GM18502 (cell line): ENCODE results near the gene COQ8A.

ENCODE experiments used
- ATAC-seq: cut with Tn5 transposase; IDR thresholded peaks from one replicate; pipeline ENCODE4 v1.9.1; 2021; ENCODE audit warnings: mild to moderate bottlenecking; ENCODE audit not compliant: unreplicated experiment, poor library complexity

The COQ8A gene

DNA sequence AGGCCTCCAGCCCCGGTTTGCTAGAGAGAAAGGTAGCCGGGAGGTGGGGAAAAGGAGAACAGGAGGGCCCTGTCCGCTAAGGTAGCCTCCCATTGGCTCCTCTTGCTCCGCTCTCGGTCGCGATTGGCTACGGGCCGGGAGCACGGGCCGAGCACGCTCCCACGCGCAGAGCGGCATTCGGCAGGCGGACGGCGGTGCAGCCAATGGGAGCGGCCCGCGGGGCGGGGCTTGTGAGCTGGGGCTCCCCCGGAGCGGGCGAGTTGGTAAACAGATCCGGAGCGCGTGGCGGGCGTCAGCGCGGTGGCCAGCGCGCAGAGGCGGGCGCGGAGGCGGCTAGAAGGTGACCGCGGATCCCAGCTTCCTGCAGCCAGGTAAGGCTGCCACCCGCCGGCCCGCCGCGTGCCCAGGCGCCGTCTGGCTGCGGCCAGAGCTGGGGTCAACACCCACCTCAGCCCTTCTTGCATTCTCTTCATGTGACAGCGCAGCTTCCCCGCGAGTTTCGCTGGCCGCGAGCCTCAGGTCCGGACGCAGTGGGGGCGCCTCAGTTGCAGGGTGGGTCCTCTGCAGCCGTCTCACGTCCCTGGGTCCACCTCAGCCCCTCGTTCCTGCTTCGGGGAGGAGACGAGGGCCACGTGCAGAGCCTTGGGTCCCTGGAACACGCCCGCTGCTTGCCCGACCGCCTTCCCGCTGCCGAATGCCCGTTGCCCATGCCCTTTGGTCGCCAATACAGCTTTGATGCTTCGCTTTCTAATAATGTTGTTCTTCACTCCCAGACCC is at the start of gene COQ8A:
TSS of gene COQ8A (plus strand) at position 266 of the 777 bp plus-strand sequence. CDS start 21,092 bp downstream, outside the sequence.
- peak; percentile 97 for ATAC-seq

DNA sequence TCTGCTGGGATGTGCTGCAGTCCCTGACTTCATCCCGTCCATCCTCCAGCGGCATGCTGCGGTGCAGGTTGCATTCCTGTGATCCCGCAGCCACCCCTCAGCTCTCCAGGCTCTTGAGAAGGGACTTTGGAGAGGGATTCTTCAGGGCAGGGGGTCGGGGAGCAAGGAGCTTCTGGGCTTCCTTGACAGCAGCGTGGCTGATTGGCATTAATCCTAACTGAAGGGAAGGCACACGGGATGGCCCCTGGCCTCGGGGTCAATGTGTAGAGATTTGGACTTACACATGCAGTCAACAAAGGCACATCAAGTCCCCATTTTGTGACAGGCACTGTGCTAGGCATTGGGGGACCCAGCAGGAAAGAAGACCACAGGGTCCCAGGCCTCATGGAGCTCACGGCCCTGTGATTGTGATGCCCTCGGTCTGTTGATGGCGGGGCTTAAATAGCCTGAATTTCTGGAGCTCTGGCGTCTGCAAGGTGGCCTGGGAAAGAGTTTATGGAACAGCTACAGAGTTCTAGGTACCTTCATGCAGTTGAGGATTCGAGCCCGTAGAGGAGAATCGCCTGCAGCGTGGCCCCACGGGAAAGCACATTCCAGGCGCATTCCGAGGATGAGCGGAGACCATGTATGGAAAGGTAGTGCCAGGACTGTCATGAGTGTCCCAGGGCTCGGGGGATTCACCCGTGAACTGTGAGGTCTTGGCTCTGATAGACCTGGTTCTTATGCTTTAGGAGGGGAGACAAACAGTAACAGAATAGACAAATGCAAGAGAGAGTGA is 49.6 kb upstream of the COQ8A start:
- ATAC-seq: no peak

DNA sequence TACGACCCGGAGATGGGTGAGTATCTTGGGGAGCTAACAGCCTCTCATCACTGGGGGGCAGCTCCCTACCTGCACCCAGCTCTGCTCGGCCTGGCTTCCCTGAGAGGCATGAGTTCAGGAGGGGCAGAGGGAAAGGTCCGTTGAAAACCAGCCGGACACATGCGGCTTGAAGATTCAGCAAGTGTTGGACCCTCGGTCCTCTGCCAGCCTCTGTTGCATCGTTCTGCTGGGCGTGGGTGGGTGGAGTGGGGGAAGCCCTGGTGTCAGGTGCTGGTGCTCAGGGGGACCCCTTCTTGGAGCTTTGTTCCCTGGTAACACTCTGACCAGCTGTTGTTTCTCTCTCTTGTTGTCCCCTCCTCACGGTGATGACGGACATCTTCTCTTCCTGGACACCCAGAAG is 48.7 kb upstream of the COQ8A start:
- ATAC-seq: no peak

DNA sequence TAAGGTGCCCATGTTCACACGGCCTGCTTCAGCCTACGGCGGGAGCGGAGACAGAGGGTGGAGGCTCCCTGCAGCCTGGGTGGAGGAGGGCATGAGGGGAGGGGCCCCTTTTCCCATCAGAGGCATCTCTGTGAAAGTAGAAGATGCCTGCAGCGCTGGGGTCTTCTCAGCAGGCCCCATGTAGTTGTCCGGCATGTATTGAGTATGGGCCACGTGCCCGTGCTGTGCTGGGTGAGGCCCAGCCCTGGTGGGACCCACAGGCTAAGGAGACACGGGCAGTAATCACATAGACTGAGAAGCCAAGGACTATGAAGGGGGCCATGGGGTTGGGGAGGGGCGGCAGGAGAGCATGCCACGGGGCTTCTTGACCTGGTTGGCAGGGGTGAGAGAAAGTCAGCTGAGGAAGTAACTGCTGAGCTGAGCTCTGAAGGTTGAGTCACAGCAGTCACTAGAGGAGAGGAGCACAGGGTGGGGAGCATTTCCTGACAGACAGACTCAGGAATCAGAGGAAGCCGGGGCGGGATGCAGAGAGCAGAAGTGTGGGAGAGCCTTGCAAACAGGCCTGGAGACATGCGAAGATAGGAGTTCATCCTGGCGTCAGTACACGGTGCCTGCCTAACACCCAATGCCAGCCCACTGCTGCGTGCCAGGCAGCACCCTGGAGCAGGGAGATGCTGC is 48.1 kb upstream of the COQ8A start:
- no peak for ATAC-seq

DNA sequence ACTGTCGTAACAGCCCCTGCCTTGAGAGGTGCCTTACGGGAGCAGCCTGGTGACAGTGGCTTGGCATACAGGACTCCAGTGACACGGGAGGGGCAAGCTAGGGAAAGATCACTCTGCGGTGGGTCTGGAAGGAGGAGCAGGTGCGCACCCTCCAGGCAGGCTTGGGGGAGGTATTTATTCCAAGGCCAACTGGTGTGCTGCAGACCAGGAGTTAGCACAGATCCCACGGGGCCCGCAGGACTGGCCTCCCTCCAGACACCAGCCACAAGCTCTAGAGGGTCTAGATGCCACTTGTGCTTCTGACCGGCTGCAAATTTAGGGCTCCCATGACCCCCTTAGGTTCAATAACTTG is 47.6 kb upstream of the COQ8A start:
- no peak for ATAC-seq

DNA sequence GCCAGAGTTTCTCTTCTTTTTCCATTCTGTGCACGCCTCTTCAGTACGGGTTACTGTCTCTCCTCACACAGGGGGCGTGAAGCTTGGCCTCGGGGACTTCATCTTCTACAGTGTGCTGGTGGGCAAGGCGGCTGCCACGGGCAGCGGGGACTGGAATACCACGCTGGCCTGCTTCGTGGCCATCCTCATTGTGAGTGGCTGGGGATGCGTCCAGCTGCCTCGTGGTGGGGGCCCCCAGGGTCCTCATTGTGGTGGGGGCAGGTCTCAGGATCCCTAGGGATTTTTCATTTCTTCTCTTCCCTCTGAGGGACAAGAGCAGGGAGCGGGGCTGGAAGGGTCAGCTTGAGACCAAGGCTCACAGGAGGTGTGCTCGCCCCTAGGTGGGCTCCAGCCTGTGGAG is 46.2 kb upstream of the COQ8A start:
- no peak for ATAC-seq

DNA sequence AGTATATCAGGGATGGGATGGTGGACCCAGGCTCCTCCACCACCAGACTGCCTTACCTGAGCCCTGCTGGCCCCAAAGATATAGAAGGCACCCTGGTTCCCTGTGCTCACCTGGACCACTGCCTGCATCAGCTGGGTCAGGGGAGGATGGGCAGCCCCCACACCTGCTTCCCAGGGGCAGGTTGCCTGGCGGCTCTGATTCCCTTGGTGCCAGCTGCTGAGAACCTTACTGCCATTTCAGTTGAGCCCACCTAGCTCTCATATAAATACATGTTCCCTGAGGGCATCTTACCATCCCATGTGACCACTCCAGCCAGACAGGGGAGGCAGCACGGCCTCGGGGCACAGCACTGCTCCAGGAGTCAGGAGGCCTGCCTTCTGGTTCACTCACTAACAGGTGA is 45.3 kb upstream of the COQ8A start:
- no peak for ATAC-seq

DNA sequence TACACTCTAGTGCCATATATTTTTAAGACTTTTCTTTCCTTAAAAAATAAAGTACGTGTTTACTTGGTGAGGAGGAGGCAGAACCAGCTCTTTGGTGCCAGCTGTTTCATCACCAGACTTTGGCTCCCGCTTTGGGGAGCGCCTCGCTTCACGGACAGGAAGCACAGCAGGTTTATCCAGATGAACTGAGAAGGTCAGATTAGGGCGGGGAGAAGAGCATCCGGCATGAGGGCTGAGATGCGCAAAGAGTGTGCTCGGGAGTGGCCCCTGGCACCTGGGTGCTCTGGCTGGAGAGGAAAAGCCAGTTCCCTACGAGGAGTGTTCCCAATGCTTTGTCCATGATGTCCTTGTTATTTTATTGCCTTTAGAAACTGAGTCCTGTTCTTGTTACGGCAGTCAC is 44.5 kb upstream of the COQ8A start:
- ATAC-seq: no peak

DNA sequence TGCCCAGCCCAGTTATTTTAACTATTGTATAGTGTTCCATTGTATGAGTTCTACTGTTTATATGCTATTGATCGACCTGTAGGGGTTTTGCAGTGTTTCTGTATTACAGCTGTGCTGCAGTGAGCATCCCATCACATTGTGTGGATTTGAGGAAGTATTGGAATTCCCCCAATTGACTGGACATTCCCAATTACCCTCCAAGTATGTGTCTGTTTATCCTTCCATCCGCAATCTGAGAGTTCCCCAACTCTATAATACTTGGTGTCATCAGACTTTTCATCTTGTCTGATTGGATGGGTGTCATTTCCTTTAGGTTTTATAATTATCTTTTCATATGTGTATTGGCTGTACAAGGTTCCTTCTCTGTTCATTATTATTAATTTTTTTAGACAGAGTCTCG is 41.8 kb upstream of the COQ8A start:
- ATAC-seq: no peak

DNA sequence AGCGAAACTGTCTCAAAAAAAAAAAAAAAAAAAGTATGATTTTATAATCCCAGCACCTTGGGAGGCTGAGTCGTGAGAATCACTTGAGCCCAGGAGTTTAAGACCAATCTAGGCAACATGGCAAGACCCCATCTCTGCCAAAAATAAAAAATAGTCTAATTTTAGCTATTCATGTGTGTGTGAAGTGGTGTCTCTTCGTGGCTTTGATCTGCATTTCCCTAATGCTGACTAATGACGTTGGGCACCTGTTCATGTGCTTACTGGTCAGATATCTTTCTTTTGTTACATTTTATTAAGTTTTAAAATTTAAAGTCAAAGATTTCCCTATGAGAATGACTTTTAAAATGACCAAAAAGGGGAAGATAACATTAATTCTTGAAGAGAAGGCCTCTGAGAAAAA is 38.7 kb upstream of the COQ8A start:
- ATAC-seq: no peak

DNA sequence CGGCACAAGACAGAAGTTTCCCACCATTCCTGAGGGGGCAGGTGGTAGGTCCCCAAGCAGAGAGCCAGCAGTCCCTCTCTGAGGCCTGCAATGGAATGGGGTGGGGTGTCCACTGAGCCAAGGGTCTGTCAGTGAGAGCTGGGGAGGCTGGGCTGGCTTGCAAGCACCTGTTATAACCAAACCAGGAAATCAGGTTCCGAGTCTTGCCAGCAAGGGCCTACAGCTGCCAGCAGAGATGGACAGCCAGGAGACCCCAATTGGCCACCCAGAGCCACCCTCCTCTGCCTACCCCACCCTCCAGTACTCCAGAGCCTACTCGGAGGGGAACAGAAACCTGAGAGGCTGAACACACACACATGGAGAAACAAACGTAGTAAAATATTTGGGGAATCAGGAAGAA is 37.5 kb upstream of the COQ8A start:
- no peak for ATAC-seq

DNA sequence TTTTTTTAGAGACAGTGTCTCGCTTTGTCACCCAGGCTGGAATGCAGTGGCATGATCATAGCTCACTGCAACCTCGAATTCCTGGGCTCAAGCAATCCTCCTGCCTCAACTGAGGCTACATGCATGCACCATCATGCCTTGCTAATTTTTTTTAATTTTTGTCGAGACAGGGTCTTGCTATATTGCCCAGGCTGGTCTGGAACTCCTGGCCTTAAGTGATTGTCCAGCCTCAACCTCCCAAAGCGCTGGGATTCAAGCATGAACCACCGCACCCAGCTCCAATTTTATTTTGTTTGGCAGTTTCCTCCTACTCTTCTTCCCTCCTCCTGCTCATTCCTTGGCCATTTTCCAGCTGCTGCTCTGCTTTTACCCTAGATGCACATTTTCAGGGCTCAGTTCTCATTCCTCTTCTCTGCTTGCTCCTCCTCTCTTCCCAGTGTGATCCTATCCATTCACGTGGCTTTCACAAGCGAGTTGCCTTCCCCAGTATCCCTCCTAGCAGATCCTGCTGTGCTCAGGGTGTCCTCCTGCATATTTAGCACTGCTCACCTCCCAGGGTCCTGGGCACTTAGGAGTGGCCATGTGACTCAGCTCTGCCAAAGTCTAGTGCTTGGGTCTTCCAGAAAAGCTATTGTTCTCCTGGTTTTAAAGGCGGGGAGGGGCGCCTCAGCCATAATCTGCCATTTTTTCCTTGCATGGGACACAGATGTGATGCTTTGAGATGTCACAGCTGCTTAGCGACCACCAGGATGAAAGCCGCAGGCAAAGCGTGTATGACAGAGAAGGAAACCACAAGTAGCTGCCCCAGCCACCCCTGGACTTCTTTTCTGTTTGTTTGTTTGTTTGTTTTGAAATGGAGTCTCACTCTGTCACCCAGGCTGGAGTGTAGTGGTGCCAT is 36.0 kb upstream of the COQ8A start:
- ATAC-seq: no peak

DNA sequence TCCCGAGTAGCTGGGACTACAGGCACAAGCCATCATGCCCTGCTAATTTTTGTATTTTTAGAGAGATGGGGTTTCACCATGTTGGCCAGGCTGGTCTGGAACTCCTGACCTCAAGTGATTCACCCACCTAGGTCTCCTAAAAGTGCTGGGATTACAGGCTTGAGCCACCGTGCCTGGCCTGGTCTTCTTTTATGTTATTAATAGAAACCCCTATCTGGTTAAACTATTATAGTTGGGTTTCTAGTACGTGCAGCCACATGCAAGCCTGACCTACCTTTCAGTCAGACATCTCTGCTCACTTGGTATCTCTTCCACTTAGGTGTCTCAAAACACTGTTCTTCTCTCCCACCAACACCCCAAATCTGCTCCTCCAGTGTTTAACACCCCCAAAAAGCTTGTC is 35.3 kb upstream of the COQ8A start:
- ATAC-seq: no peak

DNA sequence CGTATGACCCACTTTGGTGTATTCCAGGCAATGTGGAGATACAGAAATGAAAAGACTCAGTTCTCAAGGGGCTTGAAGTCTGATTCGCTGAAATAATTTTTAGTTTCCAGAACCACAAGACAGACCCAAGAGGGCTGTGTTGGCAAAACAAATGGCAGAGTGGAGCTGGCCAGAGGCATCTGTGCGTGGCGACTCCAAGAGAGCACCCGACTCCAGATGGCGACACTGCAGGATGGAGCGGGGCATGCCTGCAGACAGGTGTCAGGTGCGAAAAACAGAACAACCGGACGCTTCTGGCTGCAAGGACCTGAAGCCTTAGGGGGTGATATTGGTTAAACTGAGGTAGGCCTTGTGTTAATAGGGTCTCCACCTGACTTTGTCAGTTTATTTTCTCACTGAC is 31.7 kb upstream of the COQ8A start:
- no peak for ATAC-seq

DNA sequence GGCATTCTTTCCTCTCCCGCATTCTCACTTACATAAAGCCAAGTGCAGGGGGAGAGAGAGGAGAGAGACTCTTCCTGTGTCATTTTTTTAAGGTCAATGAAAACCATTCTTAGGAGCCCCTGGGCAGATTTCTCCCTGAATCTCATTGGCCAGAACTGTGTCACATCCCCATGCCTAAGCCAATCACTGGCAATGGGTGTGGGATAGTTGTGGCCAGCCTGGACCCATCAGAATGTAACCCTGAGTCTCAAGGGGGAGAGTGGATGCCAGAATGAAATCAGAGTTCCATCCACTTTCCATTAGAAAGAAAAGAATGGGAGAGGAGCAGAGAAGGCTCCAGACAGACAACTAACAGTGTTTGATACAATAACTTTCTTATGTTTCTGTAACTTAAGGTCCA is 31.2 kb upstream of the COQ8A start:
- ATAC-seq: no peak

DNA sequence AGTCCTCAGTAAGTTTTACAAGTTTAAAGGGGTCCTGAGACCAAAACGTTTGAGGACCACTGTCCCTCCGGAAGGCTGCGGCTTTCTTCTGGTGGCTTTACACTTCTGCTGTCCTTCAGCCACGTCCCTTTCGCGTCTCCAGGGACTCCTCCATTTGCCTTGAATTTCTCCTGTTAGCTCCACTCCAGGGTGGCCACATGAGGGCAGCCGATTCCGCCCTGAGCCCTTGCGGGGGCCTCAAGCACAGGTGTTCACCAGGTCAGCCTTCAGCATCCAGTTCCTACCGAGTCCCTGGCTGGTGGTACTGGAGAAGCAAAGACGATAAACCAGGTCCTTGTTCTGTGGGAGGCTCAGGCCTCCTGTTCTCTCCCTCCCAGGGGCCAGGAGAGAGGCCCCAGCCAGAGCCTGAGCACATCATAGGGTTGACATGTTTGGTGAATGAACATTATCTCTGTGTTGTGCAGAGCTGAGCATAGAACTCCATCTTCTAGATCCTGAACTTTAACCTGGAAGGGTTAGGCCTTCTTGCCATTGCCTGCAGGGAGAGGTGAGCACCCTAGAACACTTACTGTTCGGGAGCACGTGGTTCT is 27.4 kb upstream of the COQ8A start:
- peak; percentile 62 for ATAC-seq

DNA sequence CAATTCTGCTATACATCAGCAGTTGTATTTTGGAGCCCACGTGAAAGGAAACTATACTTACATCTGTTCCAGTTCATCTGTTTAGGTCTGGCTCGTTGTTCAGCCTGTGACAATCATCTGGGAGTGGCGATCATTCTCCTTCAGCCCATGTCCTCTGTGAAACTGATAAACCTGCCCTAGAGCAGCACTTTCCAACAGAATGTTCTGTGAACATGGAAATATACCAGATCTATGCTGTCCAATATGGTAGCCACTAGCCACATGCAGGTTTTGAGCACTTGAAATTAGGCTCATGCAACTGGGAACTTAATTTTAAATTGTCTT is 24.5 kb upstream of the COQ8A start:
- ATAC-seq: peak; percentile 21

DNA sequence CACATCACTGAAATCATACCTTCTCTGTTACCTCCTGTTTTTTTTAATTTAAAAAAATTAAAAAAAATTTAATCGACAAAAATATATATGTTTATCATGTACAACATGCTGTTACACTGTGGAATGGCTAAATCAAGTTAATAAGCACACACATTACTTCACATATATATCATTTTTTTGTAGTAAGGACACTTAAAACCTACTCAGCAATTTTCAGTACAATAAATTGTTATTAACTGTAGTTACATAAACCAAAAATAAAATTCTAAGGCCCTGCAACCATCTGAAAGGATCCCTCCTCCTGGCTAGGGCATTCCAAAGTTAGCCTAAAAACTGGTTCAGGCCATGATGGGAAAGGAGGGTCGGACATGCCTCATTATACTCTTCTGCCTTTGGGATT is 23.6 kb upstream of the COQ8A start:
- no peak for ATAC-seq

DNA sequence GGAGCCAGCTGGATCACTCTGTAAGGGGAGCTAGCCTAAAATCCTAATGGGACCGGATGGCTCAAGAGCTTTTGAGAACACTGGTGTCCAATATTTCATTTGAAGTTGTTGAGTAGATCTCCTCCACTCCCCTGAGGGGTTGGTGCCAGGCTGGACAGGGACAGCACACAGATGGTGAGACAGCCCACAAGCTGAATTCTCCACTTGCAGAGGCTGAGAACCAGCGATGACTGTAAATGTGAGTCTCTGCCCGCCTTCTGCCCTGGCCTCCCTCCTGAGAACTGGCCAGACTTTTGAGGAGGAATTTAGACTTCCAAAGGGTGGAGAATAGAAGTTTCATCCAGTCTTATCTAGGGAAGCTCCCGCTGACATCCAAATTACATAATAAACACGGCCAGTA is 20.5 kb upstream of the COQ8A start:
- ATAC-seq: no peak

DNA sequence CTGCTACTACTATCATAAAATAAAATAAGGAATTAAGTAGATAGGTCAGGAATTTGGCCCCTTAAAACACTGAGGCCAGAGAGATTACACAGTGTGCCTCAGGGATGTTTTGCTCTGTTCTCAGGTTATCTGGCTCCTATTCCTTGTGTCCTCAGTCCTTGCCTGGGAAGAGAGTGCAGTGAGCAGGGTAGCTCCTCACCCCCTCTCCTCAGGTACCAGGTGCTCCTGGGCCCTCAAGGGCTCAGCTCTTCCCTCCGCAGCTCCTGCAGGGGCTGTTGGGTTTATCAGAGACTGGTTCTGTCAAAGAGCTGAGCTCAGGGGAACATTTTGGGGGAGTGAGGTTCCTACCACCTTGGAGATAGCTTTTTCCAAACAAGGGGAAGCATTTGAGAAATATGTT is 20.1 kb upstream of the COQ8A start:
- no peak for ATAC-seq
